Measurements from ENCODE around the gene SMARCC1.

DNA sequence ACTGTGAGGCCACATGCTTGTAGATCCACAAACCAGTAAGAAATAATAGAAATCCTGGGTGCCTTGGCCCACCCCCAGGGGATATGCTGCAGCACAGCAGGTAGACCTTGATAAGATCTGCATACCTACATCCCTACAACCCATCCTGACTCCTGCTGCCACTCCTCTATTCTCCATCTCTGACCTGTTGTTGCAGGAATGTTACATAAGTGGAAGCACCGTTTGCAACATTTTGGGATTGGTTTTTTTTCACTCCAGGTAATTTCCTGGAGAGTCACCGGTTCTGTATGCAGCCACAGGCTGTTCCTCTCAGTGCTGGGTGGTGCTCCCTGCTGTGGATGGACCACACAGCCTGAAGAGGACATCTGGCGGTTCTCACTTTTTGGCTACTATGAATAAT, 186.9 kb downstream of the SMARCC1 start:
- TF ChIP-seq SUZ12 (IDR thresholded peaks at IDR 0.05; ENCODE audit: extremely low read depth, insufficient read depth, insufficient read length) (no peak), YY1 (IDR thresholded peaks at IDR 0.05; ENCODE audit: insufficient read depth, insufficient read length) (no peak)

Measured in NT2/D1 (cell line).